HepG2 (cell line): ENCODE data around the gene GALNT5.

ENCODE experiments used
- POLR2A ChIP-seq, 2 experiments: IDR thresholded peaks; 2 replicates each; pipeline ENCODE4 v1.6.1; 2011; ENCODE audit warnings: low read depth in 2 of 2, low read length in 2 of 2, mild to moderate bottlenecking in 1 of 2, moderate library complexity in 1 of 2; ENCODE audit not compliant: insufficient read depth in 1 of 2
- ZBTB49 ChIP-seq: sonication (generic); formaldehyde crosslinking; IDR thresholded peaks from 2 replicates; pipeline ENCODE4 v1.4.0; 2020; ENCODE audit warnings: missing genetic modification reagents, borderline replicate concordance

DNA sequence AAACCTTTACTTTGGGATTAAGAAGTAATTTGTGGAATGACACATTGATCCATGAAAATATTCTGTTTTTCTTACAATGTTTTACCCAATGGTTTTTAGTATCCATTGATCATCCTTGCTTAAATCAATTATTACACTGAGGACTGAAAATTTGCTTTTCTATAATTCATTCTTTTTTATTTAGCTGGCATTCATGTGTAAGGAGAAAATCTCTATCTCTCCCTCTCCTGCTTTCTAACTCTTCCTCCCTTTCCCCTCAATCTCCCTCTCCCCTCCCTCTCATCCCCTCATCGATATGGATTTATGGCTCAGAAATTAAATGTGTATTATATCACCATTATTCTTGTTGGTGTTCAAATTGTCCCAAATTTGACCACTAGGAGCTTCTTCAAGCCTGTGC, 29.7 kb downstream of the GALNT5 start:
- TF ChIP-seq POLR2A (IDR thresholded peaks at IDR 0.05; ENCODE audit: insufficient read depth in 1 of 2, low read depth in 2 of 2, low read length in 2 of 2) (no peak), ZBTB49 (CRISPR knock-in tag) (no peak)
